Parathyroid adenoma (tissue), 2 donors: ENCODE data around the gene LPXN.
A peak's percentile ranks its signal among the peaks of the same experiment; 100 is the strongest.

Experiments used
- H2AFZ ChIP-seq: fragments of 300-600 bp; sonication (generic); one replicate; pipeline ENCODE4 v1.7.0; 2017; ENCODE audit warnings: antibody characterized with exemption, mild to moderate bottlenecking
- H3K27ac ChIP-seq: fragments of 300-600 bp; sonication (generic); one replicate; pipeline ENCODE4 v1.7.0; 2017
- H3K27me3 ChIP-seq: fragments of 300-600 bp; sonication (generic); one replicate; pipeline ENCODE4 v1.7.0; 2017; ENCODE audit warnings: low read length; ENCODE audit not compliant: control insufficient read depth, insufficient read depth
- H3K36me3 ChIP-seq: fragments of 300-600 bp; sonication (generic); one replicate; pipeline ENCODE4 v1.7.0; 2017; ENCODE audit warnings: low read length; ENCODE audit not compliant: control insufficient read depth, insufficient read depth
- H3K4me1 ChIP-seq: fragments of 300-600 bp; sonication (generic); one replicate; pipeline ENCODE4 v1.7.0; 2017; ENCODE audit warnings: control low read depth
- H3K4me2 ChIP-seq: fragments of 300-600 bp; sonication (generic); one replicate; pipeline ENCODE4 v1.7.0; 2017; ENCODE audit warnings: low read length
- H3K4me3 ChIP-seq: fragments of 300-600 bp; sonication (generic); one replicate; pipeline ENCODE4 v1.7.0; 2017; ENCODE audit warnings: low read depth, low read length
- H3K79me2 ChIP-seq: fragments of 300-600 bp; sonication (generic); one replicate; pipeline ENCODE4 v1.7.0; 2017; ENCODE audit warnings: control low read depth
- H3K9ac ChIP-seq: fragments of 300-600 bp; sonication (generic); one replicate; pipeline ENCODE4 v1.7.0; 2017; ENCODE audit warnings: mild to moderate bottlenecking
- H3K9me3 ChIP-seq: fragments of 300-600 bp; sonication (generic); one replicate; pipeline ENCODE4 v1.7.0; 2017; ENCODE audit warnings: low read length; ENCODE audit not compliant: control insufficient read depth
- TF ChIP-seq, protein P1 (sequence below): fragments of 300-600 bp; sonication (generic); IDR thresholded peaks from one replicate; pipeline ENCODE4 v1.7.0; 2017; ENCODE audit warnings: antibody characterized with exemption, mild to moderate bottlenecking
- donor health status: primary hyperparathyroidism.

LPXN gene

DNA sequence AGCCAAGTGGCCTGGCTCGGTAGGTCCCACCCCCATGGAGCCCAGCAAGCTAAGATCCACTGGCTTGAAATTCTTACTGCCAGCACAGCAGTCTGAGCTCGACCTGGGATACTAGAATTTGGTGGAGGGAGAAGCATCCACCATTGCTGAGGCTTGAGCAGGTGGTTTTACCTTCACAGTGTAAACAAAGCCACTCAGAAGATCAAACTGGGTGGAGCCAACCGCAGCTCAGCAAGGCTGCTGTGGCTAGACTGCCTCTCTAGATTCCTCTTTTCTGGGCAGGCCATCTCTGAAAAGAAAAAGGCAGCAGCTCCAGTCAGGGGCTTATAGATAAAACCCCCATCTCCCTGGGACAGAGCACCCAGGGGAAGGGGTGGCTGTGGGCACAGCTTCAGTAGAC is 45.4 kb downstream of the LPXN start:
- no peaks in the 10 kb centered on the region for H3K9me3 ChIP-seq
- H3K4me2 ChIP-seq, result no peak overlapping the region
- no peak overlapping the region for H3K27ac ChIP-seq
- no peaks in the 10 kb centered on the region for H3K4me1 ChIP-seq
- TF ChIP-seq, protein P1, sequence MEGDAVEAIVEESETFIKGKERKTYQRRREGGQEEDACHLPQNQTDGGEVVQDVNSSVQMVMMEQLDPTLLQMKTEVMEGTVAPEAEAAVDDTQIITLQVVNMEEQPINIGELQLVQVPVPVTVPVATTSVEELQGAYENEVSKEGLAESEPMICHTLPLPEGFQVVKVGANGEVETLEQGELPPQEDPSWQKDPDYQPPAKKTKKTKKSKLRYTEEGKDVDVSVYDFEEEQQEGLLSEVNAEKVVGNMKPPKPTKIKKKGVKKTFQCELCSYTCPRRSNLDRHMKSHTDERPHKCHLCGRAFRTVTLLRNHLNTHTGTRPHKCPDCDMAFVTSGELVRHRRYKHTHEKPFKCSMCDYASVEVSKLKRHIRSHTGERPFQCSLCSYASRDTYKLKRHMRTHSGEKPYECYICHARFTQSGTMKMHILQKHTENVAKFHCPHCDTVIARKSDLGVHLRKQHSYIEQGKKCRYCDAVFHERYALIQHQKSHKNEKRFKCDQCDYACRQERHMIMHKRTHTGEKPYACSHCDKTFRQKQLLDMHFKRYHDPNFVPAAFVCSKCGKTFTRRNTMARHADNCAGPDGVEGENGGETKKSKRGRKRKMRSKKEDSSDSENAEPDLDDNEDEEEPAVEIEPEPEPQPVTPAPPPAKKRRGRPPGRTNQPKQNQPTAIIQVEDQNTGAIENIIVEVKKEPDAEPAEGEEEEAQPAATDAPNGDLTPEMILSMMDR, result no peak
- H3K36me3 ChIP-seq, result no peaks in the 10 kb centered on the region
- no peak overlapping the region for H3K4me3 ChIP-seq
- no peaks in the 10 kb centered on the region for H3K27me3 ChIP-seq
- no peak overlapping the region for H2AFZ ChIP-seq
- no peaks in the 10 kb centered on the region for H3K79me2 ChIP-seq
- no peak overlapping the region for H3K9ac ChIP-seq

DNA sequence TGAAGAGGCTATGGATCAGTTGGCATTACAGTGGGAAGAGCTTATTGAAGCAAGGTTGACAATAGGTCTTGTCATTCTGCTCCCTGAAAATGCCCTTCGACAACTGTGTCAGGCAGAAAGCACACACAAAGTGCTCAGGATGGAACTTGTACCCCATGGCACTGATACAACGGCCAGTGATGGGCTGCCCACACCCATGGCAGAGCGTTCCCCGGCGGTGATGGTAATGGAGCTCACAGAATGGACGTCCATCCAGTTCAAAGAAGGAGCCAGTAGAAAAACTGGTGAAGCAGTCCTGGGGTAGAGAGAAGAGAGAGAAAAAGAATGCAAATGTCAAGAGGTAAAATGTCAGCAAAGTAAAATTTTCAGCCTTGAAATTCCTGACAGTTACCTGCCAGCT is 48.2 kb downstream of the LPXN start:
- Histone ChIP-seq H3K4me3 (no peak overlapping the region), H3K27ac (no peak overlapping the region), H3K9ac (no peak overlapping the region), H3K79me2 (no peaks in the 10 kb centered on the region), H3K27me3 (no peaks in the 10 kb centered on the region), H3K4me2 (no peak overlapping the region), H3K4me1 (no peaks in the 10 kb centered on the region), H3K36me3 (no peaks in the 10 kb centered on the region), H3K9me3 (no peaks in the 10 kb centered on the region), H2AFZ (no peak overlapping the region)
- TF ChIP-seq, protein P1, result no peak

DNA sequence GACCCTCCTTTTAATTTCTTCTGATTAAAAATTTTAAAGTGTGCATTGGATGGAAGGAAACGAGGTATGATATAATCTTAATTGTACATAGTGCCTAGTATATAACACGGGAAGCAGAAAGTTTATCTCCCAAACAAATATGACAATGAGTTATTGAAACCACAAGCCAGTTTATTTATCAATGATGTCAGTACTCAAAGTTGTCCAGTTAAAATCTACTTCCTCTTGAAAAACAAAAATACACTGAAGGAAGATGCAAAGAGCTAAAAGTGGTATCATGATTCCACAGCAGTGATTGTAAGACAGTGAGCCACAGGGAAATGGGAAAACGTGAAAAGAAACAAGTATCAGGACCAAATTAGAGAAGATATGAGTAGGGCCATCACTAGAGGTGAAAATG is 48.9 kb downstream of the LPXN start:
- Histone ChIP-seq H3K4me2 (no peak overlapping the region), H3K4me1 (no peaks in the 10 kb centered on the region), H3K9me3 (no peaks in the 10 kb centered on the region), H3K79me2 (no peaks in the 10 kb centered on the region), H3K4me3 (no peak overlapping the region), H2AFZ (no peak overlapping the region), H3K27me3 (no peaks in the 10 kb centered on the region), H3K27ac (no peak overlapping the region), H3K9ac (no peak overlapping the region), H3K36me3 (no peaks in the 10 kb centered on the region)
- TF ChIP-seq, protein P1, result no peak

DNA sequence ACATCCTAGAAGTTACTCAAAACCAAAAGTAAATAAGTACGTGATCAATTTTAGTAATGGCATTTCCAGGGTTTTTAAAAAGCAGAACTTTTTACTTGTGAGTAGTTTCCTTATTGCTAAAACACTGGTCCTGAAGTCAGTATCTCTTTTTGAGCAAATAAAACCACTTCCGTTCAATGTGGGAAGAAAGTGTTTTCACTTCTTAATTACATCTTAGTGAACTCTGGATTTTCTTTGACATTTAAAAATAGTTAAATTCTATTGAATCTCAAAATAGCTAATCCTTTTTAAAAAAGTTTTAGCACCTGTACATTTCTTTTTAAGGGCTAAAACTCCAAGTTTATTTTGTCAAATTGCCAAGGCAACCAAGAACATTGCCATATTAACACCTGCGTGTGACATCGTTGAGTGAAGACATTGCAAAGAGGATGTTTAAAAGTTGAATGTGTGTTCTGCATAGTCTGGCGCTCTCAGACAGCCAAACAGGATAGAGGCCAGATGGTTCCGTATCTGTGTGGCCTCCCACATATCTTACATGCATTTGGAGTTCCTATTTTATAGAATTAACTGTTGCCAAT is 50.5 kb downstream of the LPXN start:
- Histone ChIP-seq H3K9ac (no peak overlapping the region), H3K36me3 (no peaks in the 10 kb centered on the region), H3K4me2 (no peak overlapping the region), H3K27ac (no peak overlapping the region), H3K4me3 (no peak overlapping the region), H3K4me1 (no peaks in the 10 kb centered on the region), H3K79me2 (no peaks in the 10 kb centered on the region), H3K27me3 (no peaks in the 10 kb centered on the region), H3K9me3 (no peaks in the 10 kb centered on the region), H2AFZ (no peak overlapping the region)
- TF ChIP-seq, protein P1, result no peak

DNA sequence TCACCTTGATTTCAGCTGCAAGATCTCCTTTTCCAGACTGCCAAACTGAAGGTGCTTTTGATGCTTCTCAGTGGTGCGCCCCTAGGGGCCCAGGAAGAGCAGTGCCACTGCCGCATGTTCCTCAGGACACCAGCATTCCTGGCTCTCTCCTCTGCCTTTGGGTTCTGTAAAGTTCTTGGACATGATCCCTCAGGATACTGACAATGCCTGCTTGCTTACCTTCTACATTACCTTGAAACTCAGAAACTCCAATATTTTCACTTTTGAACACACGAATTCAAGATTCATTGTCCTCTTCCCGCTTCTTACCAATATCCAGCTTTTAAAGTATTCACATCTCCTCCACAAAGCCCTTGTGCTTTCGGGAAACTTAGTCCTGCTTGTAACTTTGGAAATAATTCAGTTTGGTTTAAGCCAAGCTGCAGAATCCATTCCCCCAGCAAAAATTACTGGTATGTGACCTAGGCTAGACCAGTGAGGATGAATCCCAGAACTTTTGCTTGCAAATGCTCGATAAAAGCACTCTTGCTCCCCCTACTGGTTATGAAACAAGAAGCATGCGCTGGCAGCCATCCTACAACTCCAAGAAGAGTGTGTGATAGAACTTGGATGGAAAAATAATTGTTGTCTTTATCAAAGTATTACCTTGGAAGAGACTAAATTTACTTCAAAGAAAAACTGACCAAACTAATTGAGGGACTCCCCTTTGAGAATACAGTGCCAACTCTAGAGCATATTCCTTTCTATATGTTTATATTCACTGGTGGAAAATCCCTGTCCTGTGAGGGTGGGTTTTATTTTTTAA is 51.2 kb downstream of the LPXN start:
- H3K4me1 ChIP-seq, result no peaks in the 10 kb centered on the region
- no peak overlapping the region for H3K9ac ChIP-seq
- H3K4me2 ChIP-seq, result peak overlapping the region; percentile 22
- H3K79me2 ChIP-seq, result no peaks in the 10 kb centered on the region
- peak overlapping the region; percentile 70 for H2AFZ ChIP-seq
- no peaks in the 10 kb centered on the region for H3K9me3 ChIP-seq
- no peaks in the 10 kb centered on the region for H3K36me3 ChIP-seq
- no peaks in the 10 kb centered on the region for H3K27me3 ChIP-seq
- H3K27ac ChIP-seq, result no peak overlapping the region
- TF ChIP-seq, protein P1, result peak; percentile 44
- H3K4me3 ChIP-seq, result no peak overlapping the region
